Naive B cell (primary cell): Measurements from ENCODE around the gene AKAP13. TPM values are rescaled to one million over a fixed set of nuclear protein-coding genes. Genes with fewer than 3 reads are reported as not detected.
"Not testable (repeated sequence)": the region's sequence is repeated elsewhere in the genome, so short reads cannot be mapped to it uniquely, and the experiment has no call there.

ENCODE experiments used
- ATAC-seq, 2 donors: fragments of 150-1000 bp; cut with Tn5 transposase; 2 replicates each; pipeline ENCODE4 v1.10.0; 2021; ENCODE audit warnings: low read depth in 2 of 2, mild to moderate bottlenecking in 2 of 2, moderate library complexity in 2 of 2
- DNase-seq: peaks from one replicate; pipeline ENCODE4 v3.0.0; 2022
- H3K27ac Mint-ChIP-seq, 6 donors: one replicate each; pipeline ENCODE4 v1.8.0; 2020 to 2022; ENCODE audit warnings: mild to moderate bottlenecking in 6 of 6, mixed read lengths in 6 of 6, moderate library complexity in 5 of 6, inconsistent platforms in 2 of 6
- H3K27me3 Mint-ChIP-seq, 3 donors: one replicate each; pipeline ENCODE4 v1.8.0; 2021 to 2022; ENCODE audit warnings: mixed read lengths in 3 of 3, mild to moderate bottlenecking in 1 of 3
- H3K36me3 Mint-ChIP-seq, 2 donors: one replicate each; pipeline ENCODE4 v1.8.0; 2020 to 2022; ENCODE audit warnings: mixed read lengths in 2 of 2, inconsistent platforms in 1 of 2, mild to moderate bottlenecking in 1 of 2
- H3K4me1 Mint-ChIP-seq, 3 donors: one replicate each; pipeline ENCODE4 v1.8.0; 2020 to 2022; ENCODE audit warnings: mixed read lengths in 3 of 3, inconsistent platforms in 1 of 3, mild to moderate bottlenecking in 1 of 3, moderate library complexity in 1 of 3
- H3K4me3 Mint-ChIP-seq, 8 donors: one replicate each; pipeline ENCODE4 v1.8.0; 2020 to 2022; ENCODE audit warnings: mild to moderate bottlenecking in 8 of 8, mixed read lengths in 8 of 8, moderate library complexity in 8 of 8, inconsistent platforms in 2 of 8
- H3K9me3 Mint-ChIP-seq, 7 donors: one replicate each; pipeline ENCODE4 v1.8.0; 2020 to 2022; ENCODE audit warnings: mixed read lengths in 7 of 7, mild to moderate bottlenecking in 5 of 7, inconsistent platforms in 2 of 7, moderate library complexity in 1 of 7
- polyA plus RNA-seq, 6 donors: library from polyadenylated mRNA; unstranded; fragments of 300-500 nt; fragmentation: Illumina TruSeq; gene quantifications; one replicate each; pipeline ENCODE4 v1.2.3, GENCODE V29; 2021; ENCODE audit warnings: low read depth in 6 of 6

Gene AKAP13
- polyA plus RNA-seq, 6 donors from 2014 or later, result 63.4 to 185 (median 122) TPM

GRCh38 chr15:85583923-85584390 is 203.6 kb downstream of the AKAP13 start:
- Mint-ChIP-seq H3K4me3 (peak overlapping the region; percentile 39 to 90 (median 78)), H3K4me1 (peaks cover 55 to 65% (median 63%) of the 10 kb centered on the region in 3 donors), H3K36me3 (peaks cover 22 to 24% of the 10 kb centered on the region in 2 donors), H3K27ac (peak overlapping the region; percentile 93 to 99 (median 97)), H3K27me3 (no peaks in the 10 kb centered on the region), H3K9me3 (no peaks in the 10 kb centered on the region)
- ATAC-seq, result peak; percentile 32 to 37
- DNase-seq, result peak; percentile 20

DNA sequence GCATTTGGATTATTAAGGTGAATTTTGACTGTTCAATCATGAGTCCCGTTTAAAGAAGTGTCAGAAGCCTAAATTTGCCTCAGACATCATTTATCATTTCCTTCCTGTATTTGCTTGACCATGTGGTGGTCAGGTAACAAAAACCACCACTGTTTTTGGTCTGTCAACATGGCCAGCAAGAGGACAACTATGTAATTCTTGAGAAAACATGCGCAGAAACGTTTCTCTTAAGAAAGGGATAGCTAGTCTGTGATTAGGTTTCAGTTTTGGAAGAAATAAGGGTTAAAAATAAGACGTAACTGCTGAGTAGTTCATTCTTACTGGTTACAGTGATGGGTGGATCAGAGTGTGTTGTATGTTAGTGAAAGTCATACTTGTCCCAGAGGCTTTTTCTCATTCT is 204.5 kb downstream of the AKAP13 start:
- ATAC-seq, result no peak
- peaks cover 19 to 25% of the 10 kb centered on the region in 2 donors for H3K36me3 Mint-ChIP-seq
- DNase-seq, result no peak
- no peaks in the 10 kb centered on the region for H3K9me3 Mint-ChIP-seq
- peak overlapping the region in 4 of 6 donors; percentile 31 to 98 (median 51) for H3K27ac Mint-ChIP-seq
- peaks cover 53 to 61% (median 57%) of the 10 kb centered on the region in 3 donors for H3K4me1 Mint-ChIP-seq
- peak overlapping the region in 1 of 8 donors; percentile 35 for H3K4me3 Mint-ChIP-seq
- H3K27me3 Mint-ChIP-seq, result no peaks in the 10 kb centered on the region

DNA sequence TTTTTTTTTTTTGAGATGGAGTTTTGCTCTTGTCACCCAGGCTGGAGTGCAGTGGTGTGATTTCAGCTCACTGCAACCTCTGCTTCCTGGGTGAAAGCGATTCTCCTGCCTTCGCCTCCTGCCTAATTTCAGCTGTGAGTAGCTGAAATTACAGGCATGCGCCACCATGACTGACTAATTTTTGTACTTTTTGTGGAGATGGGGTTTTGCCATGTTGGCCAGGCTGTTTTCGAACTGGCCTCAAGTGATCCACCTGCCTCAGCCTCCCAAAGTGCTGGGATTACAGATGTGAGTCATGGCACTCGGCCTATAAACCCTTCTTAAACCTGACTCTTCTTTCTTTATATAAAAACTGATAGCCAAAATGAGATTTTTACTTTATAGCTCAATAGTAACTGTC is 205.8 kb downstream of the AKAP13 start:
- Mint-ChIP-seq H3K36me3 (peaks cover 14 to 18% of the 10 kb centered on the region in 2 donors), H3K27ac (peak overlapping the region in 4 of 6 donors; percentile 44 to 98 (median 70)), H3K4me3 (peak overlapping the region in 1 of 8 donors; percentile 59), H3K4me1 (peaks cover 42 to 48% (median 44%) of the 10 kb centered on the region in 3 donors)
- not testable (repeated sequence) for DNase-seq, H3K27me3 Mint-ChIP-seq, ATAC-seq, H3K9me3 Mint-ChIP-seq

DNA sequence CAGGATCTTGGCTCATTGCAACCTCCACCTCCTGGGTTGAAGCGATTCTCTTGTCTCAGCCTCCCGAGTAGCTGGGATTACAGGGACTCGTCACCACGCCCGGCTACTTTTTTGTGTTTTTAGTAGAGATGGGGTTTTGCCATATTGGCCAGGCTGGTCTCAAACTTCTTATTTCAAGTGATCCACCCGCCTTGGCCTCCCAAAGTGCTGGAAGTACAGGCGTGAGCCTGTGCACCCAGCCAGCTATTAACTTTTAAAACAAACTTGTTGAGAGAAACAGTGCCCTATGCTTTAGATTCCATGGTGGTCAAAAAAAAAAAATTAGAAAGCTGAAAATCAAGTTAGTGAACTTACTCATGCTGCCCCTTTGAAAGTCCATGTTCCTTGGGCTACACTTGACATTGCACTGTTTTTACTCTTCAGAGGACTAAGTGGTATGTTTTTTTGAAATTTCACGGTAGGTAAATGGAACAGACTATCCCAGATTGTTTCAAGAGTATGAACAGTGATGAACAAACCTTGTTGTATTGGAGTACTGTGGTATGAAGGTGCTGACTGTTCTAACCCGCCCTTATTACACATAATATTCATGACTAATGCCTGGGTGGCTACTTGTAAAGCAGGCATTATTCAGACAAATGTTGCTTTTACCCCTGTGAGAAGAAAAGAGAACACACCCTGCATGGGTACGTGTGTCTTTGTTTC is 207.5 kb downstream of the AKAP13 start:
- ATAC-seq, result no peak
- peak overlapping the region in 3 of 6 donors; percentile 33 to 56 (median 36) for H3K27ac Mint-ChIP-seq
- H3K36me3 Mint-ChIP-seq, result peaks cover 13 to 18% of the 10 kb centered on the region in 2 donors
- DNase-seq, result no peak
- H3K27me3 Mint-ChIP-seq, result no peaks in the 10 kb centered on the region
- peaks cover 25 to 31% (median 27%) of the 10 kb centered on the region in 3 donors for H3K4me1 Mint-ChIP-seq
- no peak overlapping the region for H3K4me3 Mint-ChIP-seq
- H3K9me3 Mint-ChIP-seq, result no peaks in the 10 kb centered on the region

- Mint-ChIP-seq H3K9me3 (no peaks in the 10 kb centered on the region), H3K36me3 (peaks cover 13 to 18% of the 10 kb centered on the region in 2 donors), H3K27me3 (no peaks in the 10 kb centered on the region), H3K4me1 (peaks cover 17 to 23% (median 19%) of the 10 kb centered on the region in 3 donors), H3K4me3 (no peak overlapping the region), H3K27ac (peak overlapping the region in 4 of 6 donors; percentile 9 to 51 (median 38))
- DNase-seq, result no peak
- no peak for ATAC-seq
Observed at GRCh38 chr15:85588677-85589076, 208.3 kb downstream of the AKAP13 start.

DNA sequence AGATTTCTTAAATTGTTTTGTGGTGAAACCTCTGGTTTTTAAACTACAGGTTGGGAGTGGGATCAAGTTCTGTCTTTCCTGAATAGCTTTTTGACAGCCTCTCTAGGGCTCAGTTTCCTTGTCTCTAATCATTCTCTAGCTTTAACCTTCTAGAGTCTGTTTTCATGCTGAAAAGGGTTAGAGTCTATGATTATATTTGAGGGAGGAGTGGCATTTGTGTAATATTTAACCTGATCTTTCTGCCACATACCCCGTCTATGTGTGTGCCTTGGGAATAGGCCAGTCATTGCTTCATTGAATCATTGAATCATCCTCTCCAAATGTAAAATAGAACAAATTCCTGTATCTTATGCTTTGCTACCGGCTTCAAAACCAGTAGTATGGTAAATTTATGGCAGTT is 209.4 kb downstream of the AKAP13 start:
- no peak for DNase-seq
- Mint-ChIP-seq H3K27me3 (no peaks in the 10 kb centered on the region), H3K9me3 (no peaks in the 10 kb centered on the region), H3K27ac (no peak overlapping the region), H3K4me1 (peaks cover 8 to 13% (median 9%) of the 10 kb centered on the region in 3 donors), H3K4me3 (no peak overlapping the region), H3K36me3 (peaks cover 13 to 14% of the 10 kb centered on the region in 2 donors)
- ATAC-seq, result no peak

DNA sequence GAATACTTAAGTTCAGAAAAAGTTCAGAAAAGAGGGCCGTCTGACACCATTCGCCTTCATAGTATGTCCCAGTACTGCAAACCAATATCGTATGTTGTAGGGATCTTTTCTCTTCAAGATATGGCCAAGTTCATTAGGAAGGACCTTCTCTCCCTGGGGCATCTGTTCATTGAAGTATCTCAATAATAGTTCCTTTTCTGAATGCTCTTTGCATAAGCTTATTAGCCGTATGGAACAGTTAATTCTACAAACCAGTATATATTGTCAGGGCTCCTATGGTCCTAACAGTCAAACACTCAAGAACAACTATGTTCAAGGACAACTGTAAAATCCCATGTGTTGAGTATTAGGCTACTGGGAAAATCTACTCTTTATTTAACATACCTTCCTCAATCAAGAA is 211.2 kb downstream of the AKAP13 start:
- no peak for ATAC-seq

GRCh38 chr15:85592148-85592547 is 211.7 kb downstream of the AKAP13 start:
- peaks cover 13 to 24% of the 10 kb centered on the region in 2 donors for H3K36me3 Mint-ChIP-seq
- H3K9me3 Mint-ChIP-seq, result no peaks in the 10 kb centered on the region
- H3K27ac Mint-ChIP-seq, result peak overlapping the region in 1 of 6 donors; percentile 13
- no peak for ATAC-seq
- H3K4me3 Mint-ChIP-seq, result no peak overlapping the region
- H3K4me1 Mint-ChIP-seq, result peaks cover 0 to 7% (median 4%) of the 10 kb centered on the region in 3 donors
- H3K27me3 Mint-ChIP-seq, result no peaks in the 10 kb centered on the region
- no peak for DNase-seq

More for the DNA sequence above, 211.2 kb downstream of the AKAP13 start:
- H3K9me3 Mint-ChIP-seq, result no peaks in the 10 kb centered on the region
- no peaks in the 10 kb centered on the region for H3K27me3 Mint-ChIP-seq
- peak overlapping the region in 1 of 6 donors; percentile 13 for H3K27ac Mint-ChIP-seq
- no peak overlapping the region for H3K4me3 Mint-ChIP-seq
- H3K36me3 Mint-ChIP-seq, result peaks cover 13 to 24% of the 10 kb centered on the region in 2 donors
- H3K4me1 Mint-ChIP-seq, result peaks cover 0 to 7% (median 4%) of the 10 kb centered on the region in 3 donors
- no peak for DNase-seq

- H3K27ac Mint-ChIP-seq, result peak overlapping the region in 1 of 6 donors; percentile 32
- no peak for DNase-seq
- no peak for ATAC-seq
- H3K4me1 Mint-ChIP-seq, result peaks cover under 1 to 12% (median 3%) of the 10 kb centered on the region in 3 donors
- H3K4me3 Mint-ChIP-seq, result no peak overlapping the region
- no peaks in the 10 kb centered on the region for H3K27me3 Mint-ChIP-seq
- no peaks in the 10 kb centered on the region for H3K9me3 Mint-ChIP-seq
- H3K36me3 Mint-ChIP-seq, result peaks cover 11 to 30% of the 10 kb centered on the region in 2 donors
Observed at GRCh38 chr15:85593809-85594445, 213.5 kb downstream of the AKAP13 start.

DNA sequence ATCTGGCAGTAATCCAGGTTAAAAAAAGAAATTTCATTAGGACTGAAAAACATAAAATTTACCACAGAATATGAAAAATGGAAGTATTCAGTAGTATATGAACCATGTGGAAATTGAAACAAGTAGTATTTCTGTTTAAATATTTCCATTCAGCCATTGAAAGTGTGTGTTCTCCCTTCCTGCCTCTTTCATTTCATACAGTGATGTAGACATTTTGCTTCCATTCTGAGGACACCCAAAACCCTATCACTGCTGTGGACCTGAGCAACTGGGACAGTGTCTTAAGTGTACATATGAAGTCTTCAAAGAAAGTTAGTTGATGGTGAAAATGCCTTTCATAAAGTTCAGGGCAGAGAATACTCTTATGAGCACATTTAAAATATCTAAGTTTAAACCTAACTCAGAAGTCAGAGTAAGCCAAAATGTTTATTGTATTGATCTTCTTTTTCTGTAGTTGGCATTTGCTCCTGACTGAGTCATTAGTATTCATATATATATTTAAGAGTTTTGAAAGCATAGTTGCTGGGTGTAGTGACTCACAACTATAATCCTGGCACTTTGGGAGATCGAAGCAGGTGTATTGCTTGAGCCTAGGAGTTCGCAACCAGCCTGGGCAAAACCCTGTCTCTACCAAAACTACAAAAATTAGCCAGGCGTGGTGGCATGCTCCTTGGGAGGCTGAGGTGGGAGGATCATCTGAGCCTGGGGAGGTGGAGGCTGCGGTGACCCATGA is 215.6 kb downstream of the AKAP13 start:
- no peaks in the 10 kb centered on the region for H3K27me3 Mint-ChIP-seq
- no peak for ATAC-seq

DNA sequence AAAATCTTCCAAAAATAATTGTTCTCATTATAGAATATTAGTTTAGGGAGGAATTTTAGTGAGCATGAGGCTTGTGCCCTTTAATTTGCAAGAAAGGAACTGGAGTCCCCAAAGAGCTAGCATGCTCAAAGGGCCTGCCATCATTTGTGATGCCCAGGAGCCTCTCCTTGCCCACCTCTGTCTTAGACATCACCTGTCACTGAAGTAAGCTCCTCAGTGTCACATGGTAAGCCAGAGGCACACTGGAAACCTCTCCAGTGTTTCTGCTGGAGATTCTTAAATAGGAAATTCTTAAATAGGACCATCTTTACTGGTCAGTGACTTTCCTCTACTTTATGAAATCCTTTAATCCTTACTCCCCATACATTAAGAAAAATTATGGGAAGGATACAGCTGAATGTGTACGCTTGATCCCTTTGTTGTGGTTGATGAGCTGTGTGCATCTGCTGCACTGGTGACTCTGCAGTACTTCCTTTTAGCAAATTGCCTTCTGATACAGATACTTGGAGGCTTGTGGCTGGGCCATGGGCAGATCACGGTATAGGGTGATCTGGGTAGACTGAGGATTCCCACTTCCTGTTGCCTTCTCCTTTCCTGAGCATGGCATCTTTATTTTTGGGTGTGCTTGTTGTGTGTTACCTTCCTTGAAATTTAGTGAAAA is 216.9 kb downstream of the AKAP13 start:
- Mint-ChIP-seq H3K4me1 (peaks cover 3 to 19% (median 4%) of the 10 kb centered on the region in 3 donors), H3K27ac (peak overlapping the region in 3 of 6 donors; percentile 76 to 82 (median 76)), H3K4me3 (no peak overlapping the region)

More for the DNA sequence above, 215.6 kb downstream of the AKAP13 start:
- DNase-seq, result no peak
- H3K4me1 Mint-ChIP-seq, result peaks cover 3 to 19% (median 4%) of the 10 kb centered on the region in 3 donors
- peak overlapping the region in 1 of 6 donors; percentile 71 for H3K27ac Mint-ChIP-seq
- peaks cover 7 to 24% of the 10 kb centered on the region in 2 donors for H3K36me3 Mint-ChIP-seq
- H3K4me3 Mint-ChIP-seq, result no peak overlapping the region
- no peaks in the 10 kb centered on the region for H3K9me3 Mint-ChIP-seq

GRCh38 chr15:85598219-85598618 is 217.8 kb downstream of the AKAP13 start:
- Mint-ChIP-seq H3K4me3 (no peak overlapping the region), H3K36me3 (peaks cover 7 to 24% of the 10 kb centered on the region in 2 donors), H3K27me3 (no peaks in the 10 kb centered on the region), H3K9me3 (no peaks in the 10 kb centered on the region), H3K4me1 (peaks cover 4 to 19% (median 7%) of the 10 kb centered on the region in 3 donors), H3K27ac (peak overlapping the region in 4 of 6 donors; percentile 32 to 82 (median 65))
- DNase-seq (no peak), ATAC-seq (no peak)

More for the DNA sequence above, 216.9 kb downstream of the AKAP13 start:
- DNase-seq (no peak), ATAC-seq (no peak)
- H3K27me3 Mint-ChIP-seq, result no peaks in the 10 kb centered on the region
- no peaks in the 10 kb centered on the region for H3K9me3 Mint-ChIP-seq
- H3K36me3 Mint-ChIP-seq, result peaks cover 7 to 24% of the 10 kb centered on the region in 2 donors
